Calu3 (cell line): ENCODE results near the gene DHX58. TPM values are rescaled to one million over a fixed set of nuclear protein-coding genes. Genes with fewer than 3 reads are reported as not detected.
A peak's percentile ranks its signal among the peaks of the same experiment; 100 is the strongest.
"Not testable (repeated sequence)": the region's sequence is repeated elsewhere in the genome, so short reads cannot be mapped to it uniquely, and the experiment has no call there.

Experiments used
- BruUV-seq: library from RNA; stranded (reverse); fragments of 400-500 nt; replicated peaks from 2 replicates; lab custom pipeline; 2021; lab: Mats Ljungman, UMichigan
- CTCF ChIA-PET: fragments of 300-600 bp; sonication (Branson Sonifier 250); formaldehyde crosslinking; loops from one replicate; lab custom pipeline; 2022; ENCODE audit warnings: antibody characterized with exemption; lab: Charles Lee
- DNase-seq: peaks from one replicate; pipeline ENCODE4 v3.0.0; 2022
- H3K27ac Mint-ChIP-seq: one replicate; pipeline ENCODE4 v1.8.0; 2022; ENCODE audit warnings: mixed read lengths; ENCODE audit not compliant: unreplicated experiment
- H3K27me3 Mint-ChIP-seq: one replicate; pipeline ENCODE4 v1.8.0; 2022; ENCODE audit warnings: mixed read lengths; ENCODE audit not compliant: unreplicated experiment
- H3K36me3 Mint-ChIP-seq: one replicate; pipeline ENCODE4 v1.8.0; 2022; ENCODE audit warnings: mild to moderate bottlenecking, moderate library complexity, mixed read lengths; ENCODE audit not compliant: insufficient read depth, unreplicated experiment
- H3K4me1 Mint-ChIP-seq: one replicate; pipeline ENCODE4 v1.8.0; 2022; ENCODE audit warnings: mild to moderate bottlenecking, low read depth, mixed read lengths; ENCODE audit not compliant: unreplicated experiment
- H3K4me3 Mint-ChIP-seq: one replicate; pipeline ENCODE4 v1.8.0; 2022; ENCODE audit warnings: mild to moderate bottlenecking, low read depth, moderate library complexity, mixed read lengths; ENCODE audit not compliant: unreplicated experiment
- H3K9me3 Mint-ChIP-seq: one replicate; pipeline ENCODE4 v1.8.0; 2022; ENCODE audit warnings: low read depth, mixed read lengths; ENCODE audit not compliant: unreplicated experiment
- intact Hi-C: fragments of 100-400 bp; cut with micrococcal nuclease; formaldehyde crosslinking; loops from one replicate; pipeline ENCODE4 v1.10.0; 2022; ENCODE audit not compliant: unreplicated experiment
- total RNA-seq: library from RNA; stranded (reverse); gene quantifications from 2 replicates; pipeline ENCODE4 v1.2.3, GENCODE V29; 2022
- TF ChIP-seq, protein P1 (sequence below): fragments of 200-600 bp; IDR thresholded peaks from one replicate; pipeline ENCODE4 v1.8.0; 2022; ENCODE audit warnings: antibody characterized with exemption; ENCODE audit not compliant: unreplicated experiment

DHX58 gene
- total RNA-seq, 1 experiment from 2014 or later: 45.6 TPM

DNA sequence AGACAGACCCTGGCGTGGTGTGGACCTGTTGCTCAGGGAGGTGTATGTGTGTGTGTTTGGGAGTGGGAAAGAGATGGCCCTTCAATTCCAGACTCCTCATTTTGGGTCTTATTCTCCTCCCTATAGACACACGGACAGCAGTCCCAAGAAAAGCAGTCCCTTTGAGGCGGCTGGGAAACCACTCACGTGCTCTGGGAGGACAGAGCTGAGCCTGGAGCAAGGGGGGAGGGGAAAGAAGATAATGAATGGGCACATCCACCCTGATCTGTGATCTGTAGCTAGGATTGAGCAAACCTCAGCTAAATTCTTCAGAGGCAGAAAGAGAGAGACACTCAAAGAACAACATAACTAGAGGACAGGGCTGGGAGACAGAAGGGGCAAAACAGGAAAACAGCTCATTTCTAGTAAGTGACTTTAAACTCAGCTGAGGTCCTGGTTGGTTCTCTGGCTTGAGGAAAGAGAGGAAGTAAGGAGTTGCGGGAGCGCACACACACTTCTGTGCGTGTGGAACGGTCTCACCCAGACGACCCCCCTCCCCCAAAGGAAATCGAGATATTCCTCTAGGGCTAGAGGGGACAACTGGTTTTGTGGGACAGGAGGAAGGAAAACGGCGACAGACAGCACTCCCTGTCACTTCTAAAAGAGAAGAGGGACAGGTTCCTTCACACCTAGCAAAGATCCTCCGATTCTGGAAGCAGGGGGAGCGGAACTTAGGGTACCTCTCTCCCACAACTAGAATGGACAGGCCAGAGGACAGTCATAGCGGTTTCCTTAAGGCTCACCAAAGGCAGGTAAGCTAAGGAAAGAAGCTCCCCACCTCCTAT lies 41.6 kb upstream of the DHX58 start:
- TF ChIP-seq, protein P1, sequence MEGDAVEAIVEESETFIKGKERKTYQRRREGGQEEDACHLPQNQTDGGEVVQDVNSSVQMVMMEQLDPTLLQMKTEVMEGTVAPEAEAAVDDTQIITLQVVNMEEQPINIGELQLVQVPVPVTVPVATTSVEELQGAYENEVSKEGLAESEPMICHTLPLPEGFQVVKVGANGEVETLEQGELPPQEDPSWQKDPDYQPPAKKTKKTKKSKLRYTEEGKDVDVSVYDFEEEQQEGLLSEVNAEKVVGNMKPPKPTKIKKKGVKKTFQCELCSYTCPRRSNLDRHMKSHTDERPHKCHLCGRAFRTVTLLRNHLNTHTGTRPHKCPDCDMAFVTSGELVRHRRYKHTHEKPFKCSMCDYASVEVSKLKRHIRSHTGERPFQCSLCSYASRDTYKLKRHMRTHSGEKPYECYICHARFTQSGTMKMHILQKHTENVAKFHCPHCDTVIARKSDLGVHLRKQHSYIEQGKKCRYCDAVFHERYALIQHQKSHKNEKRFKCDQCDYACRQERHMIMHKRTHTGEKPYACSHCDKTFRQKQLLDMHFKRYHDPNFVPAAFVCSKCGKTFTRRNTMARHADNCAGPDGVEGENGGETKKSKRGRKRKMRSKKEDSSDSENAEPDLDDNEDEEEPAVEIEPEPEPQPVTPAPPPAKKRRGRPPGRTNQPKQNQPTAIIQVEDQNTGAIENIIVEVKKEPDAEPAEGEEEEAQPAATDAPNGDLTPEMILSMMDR: no peak
- Mint-ChIP-seq H3K27me3 (no peaks in the 10 kb centered on the region), H3K9me3 (no peaks in the 10 kb centered on the region), H3K4me1 (peaks cover 24% of the 10 kb centered on the region), H3K4me3 (peak overlapping the region; percentile 90), H3K27ac (peak overlapping the region; percentile 90), H3K36me3 (peaks cover 28% of the 10 kb centered on the region)
- intact Hi-C loops: no loop called here
- peak; percentile 23 for DNase-seq
- TSS peak; percentile 49 for BruUV-seq
- CTCF ChIA-PET: interaction anchor here (0.5 to 1.5 kb wide), 7 partner anchors 9 to 34 kb away, joined by 3 to 7 read pairs (median 4); no protein-coding TSS in a partner anchor

DNA sequence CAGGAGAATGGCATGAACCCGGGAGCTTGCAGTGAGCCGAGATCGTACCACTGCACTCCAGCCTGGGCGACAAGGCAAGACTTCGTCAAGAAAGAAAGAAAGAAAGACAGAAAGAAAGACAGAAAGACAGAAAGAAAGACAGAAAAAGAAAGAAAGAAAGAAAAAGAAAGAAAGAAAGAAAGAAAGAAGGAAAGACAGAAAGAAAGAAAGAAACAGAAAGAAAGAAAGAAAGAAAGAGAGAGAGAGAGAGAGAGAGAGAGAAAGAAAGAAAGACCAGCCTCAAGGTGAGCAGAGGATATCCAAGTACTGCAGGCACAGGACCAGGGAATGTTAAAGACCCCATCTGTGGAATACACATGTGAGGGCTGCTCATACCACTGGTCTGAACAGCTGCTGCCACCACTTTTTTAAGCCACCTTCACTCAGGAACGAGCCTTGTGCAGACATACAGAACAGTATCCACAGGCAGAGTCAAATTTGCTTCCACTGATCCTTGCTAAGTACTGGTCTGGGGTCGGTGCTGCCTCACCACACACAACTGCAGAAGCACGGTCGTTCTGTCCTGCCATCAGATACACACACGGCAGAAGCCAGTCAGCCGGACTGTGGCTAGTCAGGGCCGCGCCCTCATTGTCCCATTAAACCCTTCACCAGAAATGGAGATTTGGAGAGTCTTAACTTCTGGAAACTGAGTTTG lies 34.5 kb upstream of the DHX58 start:
- intact Hi-C loops: no loop called here
- CTCF ChIA-PET: no interaction called here
- DNase-seq: no peak
- Mint-ChIP-seq H3K4me1 (peaks cover 19% of the 10 kb centered on the region), H3K9me3 (no peaks in the 10 kb centered on the region), H3K27ac (no peak overlapping the region), H3K27me3 (no peaks in the 10 kb centered on the region), H3K4me3 (no peak overlapping the region), H3K36me3 (peaks cover 34% of the 10 kb centered on the region)
- BruUV-seq: no TSS peak
- TF ChIP-seq, protein P1: no peak

DNA sequence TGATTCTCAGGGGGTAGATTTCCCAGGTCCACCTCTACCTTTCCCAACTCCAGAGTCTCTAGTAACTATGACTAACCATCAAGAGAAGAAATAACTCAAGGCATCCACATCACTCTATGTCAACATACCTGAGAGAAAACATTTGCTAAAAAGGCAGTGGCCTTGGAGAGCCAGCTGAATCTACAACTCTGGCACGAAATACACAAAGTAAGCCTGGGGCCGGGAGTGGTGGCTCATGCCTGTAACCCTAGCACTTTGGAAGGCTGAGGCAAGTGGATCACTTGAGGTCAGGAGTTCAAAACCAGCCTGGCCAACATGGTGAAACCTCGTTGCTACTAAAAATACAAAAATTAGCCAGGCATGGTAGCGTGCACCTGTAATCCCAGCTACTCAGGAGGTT lies 30.6 kb upstream of the DHX58 start:
- not testable (repeated sequence) for H3K27ac Mint-ChIP-seq, H3K9me3 Mint-ChIP-seq
- CTCF ChIA-PET: interaction anchor here (0.6 kb wide), 1 partner anchor 42 kb away, joined by 3 read pairs; no protein-coding TSS in a partner anchor

DNA sequence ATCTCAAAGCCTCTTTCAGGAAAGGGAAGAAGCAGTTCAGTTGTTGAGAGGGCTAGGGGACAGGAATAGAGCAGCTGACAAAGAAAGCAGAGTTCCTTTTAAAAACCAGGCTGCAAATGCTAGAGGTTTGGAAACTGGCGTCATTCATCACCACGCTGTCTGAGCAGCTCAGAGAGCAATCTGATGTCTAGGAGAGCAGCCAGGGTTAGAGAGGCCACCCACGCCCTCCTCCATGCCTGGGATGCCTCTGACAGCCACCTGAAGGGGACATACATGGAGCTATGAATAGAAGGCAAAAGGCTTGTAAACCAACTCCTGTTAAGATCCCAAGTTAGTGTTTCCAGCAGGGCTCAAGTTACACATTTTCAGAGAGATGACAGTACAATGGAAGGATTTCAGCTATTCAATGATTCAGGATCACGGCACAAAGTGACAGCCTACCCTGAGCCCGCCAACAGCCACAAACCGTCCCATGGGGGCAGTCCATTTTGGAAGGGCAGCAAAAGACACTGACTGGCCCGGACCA lies 29.9 kb upstream of the DHX58 start:
- no peak overlapping the region for H3K27ac Mint-ChIP-seq
- peaks cover 16% of the 10 kb centered on the region for H3K4me1 Mint-ChIP-seq
- TF ChIP-seq, protein P1: no peak
- CTCF ChIA-PET: interaction anchor here (0.6 kb wide), 1 partner anchor 41 kb away, joined by 3 read pairs; no protein-coding TSS in a partner anchor
- BruUV-seq: no TSS peak
- no peaks in the 10 kb centered on the region for H3K9me3 Mint-ChIP-seq
- no peak for DNase-seq
- peaks cover 53% of the 10 kb centered on the region for H3K36me3 Mint-ChIP-seq
- intact Hi-C loops: no loop called here
- H3K27me3 Mint-ChIP-seq: no peaks in the 10 kb centered on the region
- no peak overlapping the region for H3K4me3 Mint-ChIP-seq

More for the DNA sequence above, 30.6 kb upstream of the DHX58 start:
- Mint-ChIP-seq H3K4me1 (peaks cover 16% of the 10 kb centered on the region), H3K36me3 (peaks cover 53% of the 10 kb centered on the region)
- DNase-seq, BruUV-seq, H3K4me3 Mint-ChIP-seq, H3K27me3 Mint-ChIP-seq, intact Hi-C loops: not testable (repeated sequence)
